Measurements from ENCODE around the gene CCS. TPM values are rescaled to one million over a fixed set of nuclear protein-coding genes. Genes with fewer than 3 reads are reported as not detected.
A peak's percentile ranks its signal among the peaks of the same experiment; 100 is the strongest.

The CCS gene
- total and polyA plus RNA-seq, 5 experiments from 2014 or later: 39.2 to 59.1 (median 53.4) TPM

- peak overlapping the region in 9 of 10 donors; percentile 6 to 76 (median 59) for H3K27ac Mint-ChIP-seq
Observed at GRCh38 chr11:66652651-66653050, 59.7 kb downstream of the CCS start.

GRCh38 chr11:66653123-66653522, 60.1 kb downstream of the CCS start:
- Mint-ChIP-seq H3K4me3 (no peak overlapping the region), H3K4me1 (peaks cover 9 to 55% (median 45%) of the 10 kb centered on the region in 4 donors), H3K9me3 (no peaks in the 10 kb centered on the region), H3K27ac (peak overlapping the region; percentile 6 to 76 (median 58)), H3K27me3 (no peaks in the 10 kb centered on the region), H3K36me3 (peaks cover 0 to 79% (median 20%) of the 10 kb centered on the region in 3 donors)
- no peak for ATAC-seq
- no peak for DNase-seq
- POLR2A ChIA-PET: interaction anchor here (0.8 to 1.6 kb wide), 5 partner anchors 9 to 190 kb away, joined by 3 to 5 read pairs (median 3); partner anchors contain the start of genes RBM4B and RCE1

More at GRCh38 chr11:66652651-66653050, 59.7 kb downstream of the CCS start:
- Mint-ChIP-seq H3K4me3 (peak overlapping the region in 3 of 10 donors; percentile 8 to 58 (median 15)), H3K27me3 (no peaks in the 10 kb centered on the region), H3K9me3 (no peaks in the 10 kb centered on the region), H3K4me1 (peaks cover 9 to 57% (median 47%) of the 10 kb centered on the region in 4 donors), H3K36me3 (peaks cover 1 to 77% (median 22%) of the 10 kb centered on the region in 3 donors)
- DNase-seq (no peak), ATAC-seq (peak; percentile 10 to 11)
- POLR2A ChIA-PET: interaction anchor here (0.8 to 1.5 kb wide), 4 partner anchors 9 to 19 kb away, joined by 3 read pairs; no protein-coding TSS in a partner anchor

Other genes starting within 250 kb of the CCS start
- 10 to 100 TPM; 47.6 to 48.8 TPM for gene BRMS1, start 248.1 kb upstream of the CCS start, total RNA-seq
- gene BRMS1, start 248.1 kb upstream of the CCS start, polyA plus RNA-seq: 10 to 100 TPM; 61.7 to 65.8 (median 63.6) TPM
- 1 to 10 TPM; 7.2 to 7.5 TPM for gene B4GAT1, start 245.6 kb upstream of the CCS start, total RNA-seq
- 10 to 100 TPM in 1 of 3 donors, 1 to 10 TPM in 2; 7.1 to 12.1 (median 8.5) TPM for gene B4GAT1, start 245.6 kb upstream of the CCS start, polyA plus RNA-seq
- 10 to 100 TPM; 12.9 to 13.9 TPM for gene SLC29A2, start 221.4 kb upstream of the CCS start, total RNA-seq
- gene SLC29A2, start 221.4 kb upstream of the CCS start, polyA plus RNA-seq: 1 to 10 TPM; 1.4 to 3.9 (median 2.3) TPM
- not detected for gene NPAS4, start 172.2 kb upstream of the CCS start, total RNA-seq
- not detected for gene NPAS4, start 172.2 kb upstream of the CCS start, polyA plus RNA-seq
- 10 to 100 TPM; 24.8 to 24.9 TPM for gene MRPL11, start 154.3 kb upstream of the CCS start, total RNA-seq
- 10 to 100 TPM; 86.9 to 98.2 (median 87.9) TPM for gene MRPL11, start 154.3 kb upstream of the CCS start, polyA plus RNA-seq
- gene PELI3, start 126.3 kb upstream of the CCS start, total RNA-seq: 10 to 100 TPM; 15.0 to 16.3 TPM
- gene PELI3, start 126.3 kb upstream of the CCS start, polyA plus RNA-seq: 1 to 10 TPM; 2.7 to 4.1 (median 3.4) TPM
- gene DPP3, start 112.8 kb upstream of the CCS start, total RNA-seq: 10 to 100 TPM; 20.0 to 23.7 TPM
- 10 to 100 TPM; 20.0 to 25.4 (median 20.5) TPM for gene DPP3, start 112.8 kb upstream of the CCS start, polyA plus RNA-seq
- 10 to 100 TPM; 31.7 to 32.8 TPM for gene BBS1, start 82.5 kb upstream of the CCS start, total RNA-seq
- gene BBS1, start 82.5 kb upstream of the CCS start, polyA plus RNA-seq: 10 to 100 TPM in 2 of 3 donors, 1 to 10 TPM in 1; 9.4 to 11.9 (median 11.2) TPM
- 10 to 100 TPM; 26.3 to 29.3 TPM for gene ZDHHC24, start 47.1 kb upstream of the CCS start, total RNA-seq
- 10 to 100 TPM in 2 of 3 donors, 1 to 10 TPM in 1; 9.6 to 14.1 (median 10.5) TPM for gene ZDHHC24, start 47.1 kb upstream of the CCS start, polyA plus RNA-seq
- under 1 TPM in 1 of 2 experiments, not detected in 1; 0.27 TPM for gene ACTN3, start 46.3 kb upstream of the CCS start, total RNA-seq
- gene ACTN3, start 46.3 kb upstream of the CCS start, polyA plus RNA-seq: under 1 TPM in 1 of 3 donors, not detected in 2; 0.08 TPM
- gene CTSF, start 24.6 kb upstream of the CCS start, total RNA-seq: 10 to 100 TPM; 53.9 to 58.4 TPM
- gene CTSF, start 24.6 kb upstream of the CCS start, polyA plus RNA-seq: 10 to 100 TPM; 25.1 to 40.9 (median 25.4) TPM
- gene CCDC87, start 122 bp upstream of the CCS start, total RNA-seq: under 1 TPM in 1 of 2 experiments, not detected in 1; 0.16 TPM
- not detected for gene CCDC87, start 122 bp upstream of the CCS start, polyA plus RNA-seq
- 100 to 1,000 TPM; 182 to 194 TPM for gene RBM14, start 23.4 kb downstream of the CCS start, total RNA-seq
- 10 to 100 TPM; 70.2 to 91.8 (median 83.3) TPM for gene RBM14, start 23.4 kb downstream of the CCS start, polyA plus RNA-seq
- 100 to 1,000 TPM; 213 to 232 TPM for gene RBM4, start 45.5 kb downstream of the CCS start, total RNA-seq
- 100 to 1,000 TPM; 250 to 283 (median 262) TPM for gene RBM4, start 45.5 kb downstream of the CCS start, polyA plus RNA-seq
- gene RBM4B, start 84.7 kb downstream of the CCS start, total RNA-seq: 10 to 100 TPM; 25.1 to 26.0 TPM
- 10 to 100 TPM in 2 of 3 donors, 1 to 10 TPM in 1; 7.7 to 12.3 (median 10.8) TPM for gene RBM4B, start 84.7 kb downstream of the CCS start, polyA plus RNA-seq
- gene SPTBN2, start 136.0 kb downstream of the CCS start, total RNA-seq: under 1 TPM; 0.47 to 0.62 TPM
- under 1 TPM in 1 of 3 donors, not detected in 2; 0.04 TPM for gene SPTBN2, start 136.0 kb downstream of the CCS start, polyA plus RNA-seq